ENCODE data around the gene SARM1. TPM values are rescaled to one million over a fixed set of nuclear protein-coding genes. Genes with fewer than 3 reads are reported as not detected.

SARM1 gene
- total RNA-seq, 1 experiment from 2014 or later: 17.4 TPM

GRCh38 chr17:28386391-28386790, 14.9 kb downstream of the SARM1 start:
- CTCF ChIA-PET: interaction anchor here (0.6 to 0.7 kb wide), 2 partner anchors 7 to 146 kb away, joined by 3 to 8 read pairs; no protein-coding TSS in a partner anchor
- POLR2A ChIA-PET: no interaction called here
- H3K36me3 ChIP-seq (ENCODE audit: control insufficient read depth, insufficient read depth, low read length): no peaks in the 10 kb centered on the region
- intact Hi-C loops (cut with micrococcal nuclease; ENCODE audit: unreplicated experiment) (no loop called here), in situ Hi-C loops (cut with HindIII; ENCODE audit: low pct_unique_long_range_greater_than_20kb, low sequenced_read_pairs) (no loop called here)
- TF ChIP-seq POLR2AphosphoS5 (IDR thresholded peaks at IDR 0.05; ENCODE audit: low read depth, low read length): no peak
- TF ChIP-seq SIN3A (IDR thresholded peaks at IDR 0.05; ENCODE audit: borderline replicate concordance, insufficient read depth, low read depth, low read length): no peak
- no peak for TF ChIP-seq CTCF (IDR thresholded peaks at IDR 0.05)
- TF ChIP-seq REST (IDR thresholded peaks at IDR 0.05; ENCODE audit: insufficient read depth in 1 of 2, low read depth in 2 of 2, low read length in 1 of 2): no peak
- no peak for TF ChIP-seq TCF7L2 (IDR thresholded peaks at IDR 0.05; ENCODE audit: low read depth, low read length)
- DNase-seq (ENCODE audit: low read depth, low spot score): no peak
- no peaks in the 10 kb centered on the region for H3K9me3 ChIP-seq (ENCODE audit: control insufficient read depth, insufficient read depth, low read depth, low read length)
- H3K27ac ChIP-seq (ENCODE audit: low read length): no peak overlapping the region
- ATAC-seq: no peak
- H3K27me3 ChIP-seq (ENCODE audit: control insufficient read depth, insufficient read depth, low read length): no peaks in the 10 kb centered on the region
- no peak overlapping the region for H3K4me3 ChIP-seq (ENCODE audit: low read depth in 2 of 2, low read length in 2 of 2)
- no peaks in the 10 kb centered on the region for H3K4me1 ChIP-seq (ENCODE audit: control insufficient read depth, insufficient read depth, low read length)
- no TSS peak for BruUV-seq (replicated peaks)

DNA sequence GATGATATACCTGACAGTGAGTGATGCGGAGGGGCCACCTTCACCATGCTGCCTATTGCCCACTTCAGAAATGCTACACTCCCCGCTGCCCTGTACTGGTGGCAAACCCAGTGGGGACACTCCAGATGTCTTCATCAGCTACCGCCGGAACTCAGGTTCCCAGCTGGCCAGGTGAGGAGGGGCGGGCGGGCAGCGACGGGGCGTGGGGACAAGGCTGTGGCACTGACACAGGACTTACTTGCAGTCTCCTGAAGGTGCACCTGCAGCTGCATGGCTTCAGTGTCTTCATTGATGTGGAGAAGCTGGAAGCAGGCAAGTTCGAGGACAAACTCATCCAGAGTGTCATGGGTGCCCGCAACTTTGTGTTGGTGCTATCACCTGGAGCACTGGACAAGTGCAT, 16.6 kb downstream of the SARM1 start:
- ChIA-PET CTCF (no interaction called here), POLR2A (no interaction called here)
- BruUV-seq (replicated peaks): no TSS peak
- H3K36me3 ChIP-seq (ENCODE audit: control insufficient read depth, insufficient read depth, low read length): no peaks in the 10 kb centered on the region
- intact Hi-C loops (cut with micrococcal nuclease; ENCODE audit: unreplicated experiment): no loop called here
- no peak overlapping the region for H3K4me3 ChIP-seq (ENCODE audit: low read depth in 2 of 2, low read length in 2 of 2)
- no peak for DNase-seq (ENCODE audit: low read depth, low spot score)
- no peaks in the 10 kb centered on the region for H3K9me3 ChIP-seq (ENCODE audit: control insufficient read depth, insufficient read depth, low read depth, low read length)
- H3K27ac ChIP-seq (ENCODE audit: low read length): no peak overlapping the region
- in situ Hi-C loops (cut with HindIII; ENCODE audit: low pct_unique_long_range_greater_than_20kb, low sequenced_read_pairs): no loop called here
- no peaks in the 10 kb centered on the region for H3K4me1 ChIP-seq (ENCODE audit: control insufficient read depth, insufficient read depth, low read length)
- no peak for TF ChIP-seq REST (IDR thresholded peaks at IDR 0.05; ENCODE audit: insufficient read depth in 1 of 2, low read depth in 2 of 2, low read length in 1 of 2)
- no peak for TF ChIP-seq SIN3A (IDR thresholded peaks at IDR 0.05; ENCODE audit: borderline replicate concordance, insufficient read depth, low read depth, low read length)
- no peak for TF ChIP-seq CTCF (IDR thresholded peaks at IDR 0.05)
- TF ChIP-seq TCF7L2 (IDR thresholded peaks at IDR 0.05; ENCODE audit: low read depth, low read length): no peak
- no peak for TF ChIP-seq POLR2AphosphoS5 (IDR thresholded peaks at IDR 0.05; ENCODE audit: low read depth, low read length)
- no peaks in the 10 kb centered on the region for H3K27me3 ChIP-seq (ENCODE audit: control insufficient read depth, insufficient read depth, low read length)
- no peak for ATAC-seq

All from Panc1 (cell line).